Measurements from ENCODE around the gene MUC3A. TPM values are rescaled to one million over a fixed set of nuclear protein-coding genes. Genes with fewer than 3 reads are reported as not detected.

MUC3A gene
- total and polyA plus RNA-seq, 2 of the 8 experiments (the other 6 are each of a cell fraction or from before 2014, with no cell fraction given), result 15.4 to 43.9 TPM

GRCh38 chr7:100933734-100934133 lies 15.6 kb upstream of the MUC3A start:
- DNase-seq (ENCODE audit: low read depth in 1 of 2, low spot score in 2 of 2) (peak in 1 of 2 experiments; percentile 62), FAIRE-seq (no peak)
- no peaks in the 10 kb centered on the region for H3K79me2 ChIP-seq (ENCODE audit: control insufficient read depth in 1 of 2, insufficient read depth in 2 of 2, low read length in 2 of 2)
- H2AFZ ChIP-seq (ENCODE audit: low read length), result no peak overlapping the region
- ChIA-PET POLR2A (ENCODE audit: partially characterized antibody) (interaction anchor here (0.9 kb wide), 1 partner anchor 267 kb away, joined by 3 read pairs; no protein-coding TSS in a partner anchor), CTCF (ENCODE audit: partially characterized antibody) (no interaction called here)
- WGBS, 2 experiments (ENCODE audit: extremely low coverage in 1 of 2, insufficient coverage in 1 of 2, insufficient read length in 1 of 2, insufficient replicate concordance in 2 of 2, low coverage in 1 of 2, low lambda C conversion rate in 2 of 2, missing lambda C conversion rate in 1 of 2), result 78% methylated on average over 4 of the region's 4 CpGs; no CpG with 5 or more reads in 1 of the 2 experiments
- H4K8ac ChIP-seq (ENCODE audit: extremely low read depth, insufficient read depth, low read length), result no peak overlapping the region
- H3K4ac ChIP-seq (replicated peaks; ENCODE audit: insufficient read length, low read depth, low read length), result no peak overlapping the region
- H3K23me2 ChIP-seq (ENCODE audit: low read depth, low read length), result no peaks in the 10 kb centered on the region
- no peak overlapping the region for H2BK120ac ChIP-seq (replicated peaks; ENCODE audit: low read depth, low read length)
- H2BK12ac ChIP-seq (ENCODE audit: low read depth, low read length), result no peak overlapping the region
- H3K4me3 ChIP-seq (ENCODE audit: extremely low read depth in 1 of 4, insufficient read depth in 2 of 4, low read depth in 3 of 4, low read length in 4 of 4), result no peak overlapping the region
- H4K91ac ChIP-seq (replicated peaks; ENCODE audit: insufficient read length, low read length), result no peak overlapping the region
- H2BK5ac ChIP-seq (ENCODE audit: low read depth, low read length), result no peak overlapping the region
- H3K79me1 ChIP-seq (ENCODE audit: low read depth, low read length), result no peaks in the 10 kb centered on the region
- TF ChIP-seq GABPA (IDR thresholded peaks at IDR 0.05; ENCODE audit: borderline replicate concordance, insufficient read depth, low read length) (no peak), SUZ12 (IDR thresholded peaks at IDR 0.05; ENCODE audit: low read length) (no peak), SIN3A (conservative IDR thresholded peaks at IDR 0.05 in 1 of 2, IDR thresholded peaks at IDR 0.05 in 1 of 2; ENCODE audit: low read depth in 1 of 2, low read length in 2 of 2) (no peak), HDAC2 (IDR thresholded peaks at IDR 0.05; ENCODE audit: borderline replicate concordance in 1 of 2, low read depth in 2 of 2, low read length in 2 of 2) (no peak), RBBP5 (IDR thresholded peaks at IDR 0.05; ENCODE audit: borderline replicate concordance, low read depth, low read length) (no peak), FOSL1 (IDR thresholded peaks at IDR 0.05; ENCODE audit: insufficient read depth, low read depth, low read length) (no peak), SIRT6 (IDR thresholded peaks at IDR 0.05; ENCODE audit: low read length) (no peak), KDM1A (IDR thresholded peaks at IDR 0.05; ENCODE audit: borderline replicate concordance, low read length) (no peak), SP2 (IDR thresholded peaks at IDR 0.05; ENCODE audit: low read length) (no peak), BCL11A (IDR thresholded peaks at IDR 0.05; ENCODE audit: low read depth in 2 of 2, low read length in 2 of 2) (no peak)
- no peak overlapping the region for H3K9ac ChIP-seq (replicated peaks in 1 of 4; ENCODE audit: extremely low read depth in 1 of 4, low read depth in 3 of 4, low read length in 3 of 4)
- no peak overlapping the region for H2AK5ac ChIP-seq (ENCODE audit: low read depth, low read length)
- H3K14ac ChIP-seq (ENCODE audit: insufficient read length), result no peak overlapping the region
- H3K4me1 ChIP-seq (replicated peaks in 1 of 4; ENCODE audit: control insufficient read depth in 3 of 4, insufficient read depth in 4 of 4, low read length in 3 of 4), result peaks cover 6 to 9% (median 8%) of the 10 kb centered on the region in 4 experiments
- no peak overlapping the region for H3K27ac ChIP-seq (ENCODE audit: low read depth, low read length)
- no peak overlapping the region for H3K56ac ChIP-seq (replicated peaks; ENCODE audit: insufficient read length, low read depth, low read length)
- H3K9me3 ChIP-seq (ENCODE audit: insufficient read depth in 2 of 2, low read depth in 1 of 2, low read length in 1 of 2), result peaks cover 6 to 15% of the 10 kb centered on the region in 2 experiments
- H3K23ac ChIP-seq (ENCODE audit: insufficient read length), result no peak overlapping the region
- H3K18ac ChIP-seq (ENCODE audit: extremely low read depth, low read length), result no peak overlapping the region; the same call in 1 of the 2 replicates
- no peaks in the 10 kb centered on the region for H3K27me3 ChIP-seq (replicated peaks in 1 of 4; ENCODE audit: control insufficient read depth in 3 of 4, extremely low read depth in 1 of 4, insufficient read depth in 3 of 4, low read length in 3 of 4)
- no peak overlapping the region for H4K5ac ChIP-seq (ENCODE audit: insufficient read length, low read depth, low read length)
- H4K20me1 ChIP-seq (replicated peaks in 1 of 2; ENCODE audit: control insufficient read depth in 1 of 2, insufficient read depth in 2 of 2, low read length in 2 of 2), result no peaks in the 10 kb centered on the region
- H2BK15ac ChIP-seq (ENCODE audit: low read length), result no peak overlapping the region
- H2BK20ac ChIP-seq (ENCODE audit: low read length), result no peak overlapping the region
- no peak overlapping the region for H3K4me2 ChIP-seq (ENCODE audit: insufficient read depth in 1 of 2, low read depth in 2 of 2, low read length in 2 of 2)
- no peaks in the 10 kb centered on the region for H3K36me3 ChIP-seq (ENCODE audit: control insufficient read depth in 2 of 4, insufficient read depth in 4 of 4, low read length in 3 of 4)

All from H1 (cell line).